ENCODE results near the gene HSBP1L1.

Gene HSBP1L1

GRCh38 chr18:79964330-79965118, at the start of gene HSBP1L1:
TSS of gene HSBP1L1 (plus strand) at chr18:79964643. CDS start at chr18:79964736, 93 bp downstream.
- FAIRE-seq, result peak; percentile 45
- DNase-seq (ENCODE audit: insufficient read length, low spot score), result no peak

- no peak for FAIRE-seq
- no peak for DNase-seq (ENCODE audit: insufficient read length, low spot score)
These were observed 49.0 kb upstream of the HSBP1L1 start for GRCh38 chr18:79915161-79916127.

GRCh38 chr18:79916128-79916494, 48.3 kb upstream of the HSBP1L1 start:
- no peak for FAIRE-seq
- DNase-seq (ENCODE audit: insufficient read length, low spot score), result no peak

- no peak for FAIRE-seq
- DNase-seq (ENCODE audit: insufficient read length, low spot score), result no peak
These were observed 47.8 kb upstream of the HSBP1L1 start for GRCh38 chr18:79916546-79917168.

- FAIRE-seq (no peak), DNase-seq (ENCODE audit: insufficient read length, low spot score) (no peak)
These were observed 47.1 kb upstream of the HSBP1L1 start for GRCh38 chr18:79917169-79917852.

GRCh38 chr18:79917853-79918614, 46.4 kb upstream of the HSBP1L1 start:
- DNase-seq (ENCODE audit: insufficient read length, low spot score), result no peak
- no peak for FAIRE-seq

- FAIRE-seq, result no peak
- DNase-seq (ENCODE audit: insufficient read length, low spot score), result no peak
These were observed 45.8 kb upstream of the HSBP1L1 start for GRCh38 chr18:79918615-79919011.

- DNase-seq (ENCODE audit: insufficient read length, low spot score) (no peak), FAIRE-seq (no peak)
These were observed 45.4 kb upstream of the HSBP1L1 start for GRCh38 chr18:79919089-79919488.

- no peak for DNase-seq (ENCODE audit: insufficient read length, low spot score)
- no peak for FAIRE-seq
These were observed 42.2 kb upstream of the HSBP1L1 start for GRCh38 chr18:79921984-79922965.

GRCh38 chr18:79922971-79923411, 41.5 kb upstream of the HSBP1L1 start:
- no peak for FAIRE-seq
- no peak for DNase-seq (ENCODE audit: insufficient read length, low spot score)

GRCh38 chr18:79923896-79924585, 40.4 kb upstream of the HSBP1L1 start:
- DNase-seq (ENCODE audit: insufficient read length, low spot score) (no peak), FAIRE-seq (no peak)

- DNase-seq (ENCODE audit: insufficient read length, low spot score) (no peak), FAIRE-seq (no peak)
These were observed 39.4 kb upstream of the HSBP1L1 start for GRCh38 chr18:79924814-79925731.

- no peak for DNase-seq (ENCODE audit: insufficient read length, low spot score)
- FAIRE-seq, result no peak
These were observed 38.1 kb upstream of the HSBP1L1 start for GRCh38 chr18:79926306-79926705.

- FAIRE-seq (no peak), DNase-seq (ENCODE audit: insufficient read length, low spot score) (no peak)
These were observed 37.5 kb upstream of the HSBP1L1 start for GRCh38 chr18:79926715-79927606.

- FAIRE-seq (no peak), DNase-seq (ENCODE audit: insufficient read length, low spot score) (no peak)
These were observed 36.6 kb upstream of the HSBP1L1 start for GRCh38 chr18:79927607-79928562.

All from GM19239 (cell line).